Activated CD8-positive, alpha-beta memory T cell treated with anti-CD3 and anti-CD28 coated beads, Interleukin-2, amount 50 U/mL, for 24 hours (primary cell): Measurements from ENCODE around the gene TOPAZ1.
A peak's percentile ranks its signal among the peaks of the same experiment; 100 is the strongest.

Source experiments
- DNase-seq: peaks from one replicate; pipeline ENCODE4 v3.0.0-alpha.2; 2020; ENCODE audit errors: extremely low read depth

The TOPAZ1 gene

DNA sequence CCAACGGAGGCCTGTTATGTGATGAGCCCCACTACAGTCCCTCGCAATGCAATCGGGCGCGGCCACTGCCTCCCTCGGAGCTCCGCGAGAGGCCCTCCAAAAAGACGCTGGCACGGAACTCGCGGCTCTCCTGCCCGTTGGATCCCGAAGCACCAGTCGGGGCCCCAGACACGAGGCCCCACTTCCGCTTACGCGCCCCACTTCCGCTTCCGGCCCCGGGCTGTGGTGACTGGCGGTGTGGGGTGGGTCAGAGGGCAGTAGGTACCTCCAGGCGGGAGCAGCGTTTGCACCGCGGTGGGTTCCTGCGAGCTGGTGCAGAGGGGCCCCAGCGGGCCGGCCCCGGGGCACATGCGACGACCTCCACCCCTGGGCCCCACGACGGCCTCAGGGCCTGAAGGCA lies at the start of gene TOPAZ1:
TOPAZ1 (plus strand) TSS at position 181 of the 400 bp plus-strand sequence; CDS start at position 349, 168 bp downstream.
- DNase-seq, result no peak

DNA sequence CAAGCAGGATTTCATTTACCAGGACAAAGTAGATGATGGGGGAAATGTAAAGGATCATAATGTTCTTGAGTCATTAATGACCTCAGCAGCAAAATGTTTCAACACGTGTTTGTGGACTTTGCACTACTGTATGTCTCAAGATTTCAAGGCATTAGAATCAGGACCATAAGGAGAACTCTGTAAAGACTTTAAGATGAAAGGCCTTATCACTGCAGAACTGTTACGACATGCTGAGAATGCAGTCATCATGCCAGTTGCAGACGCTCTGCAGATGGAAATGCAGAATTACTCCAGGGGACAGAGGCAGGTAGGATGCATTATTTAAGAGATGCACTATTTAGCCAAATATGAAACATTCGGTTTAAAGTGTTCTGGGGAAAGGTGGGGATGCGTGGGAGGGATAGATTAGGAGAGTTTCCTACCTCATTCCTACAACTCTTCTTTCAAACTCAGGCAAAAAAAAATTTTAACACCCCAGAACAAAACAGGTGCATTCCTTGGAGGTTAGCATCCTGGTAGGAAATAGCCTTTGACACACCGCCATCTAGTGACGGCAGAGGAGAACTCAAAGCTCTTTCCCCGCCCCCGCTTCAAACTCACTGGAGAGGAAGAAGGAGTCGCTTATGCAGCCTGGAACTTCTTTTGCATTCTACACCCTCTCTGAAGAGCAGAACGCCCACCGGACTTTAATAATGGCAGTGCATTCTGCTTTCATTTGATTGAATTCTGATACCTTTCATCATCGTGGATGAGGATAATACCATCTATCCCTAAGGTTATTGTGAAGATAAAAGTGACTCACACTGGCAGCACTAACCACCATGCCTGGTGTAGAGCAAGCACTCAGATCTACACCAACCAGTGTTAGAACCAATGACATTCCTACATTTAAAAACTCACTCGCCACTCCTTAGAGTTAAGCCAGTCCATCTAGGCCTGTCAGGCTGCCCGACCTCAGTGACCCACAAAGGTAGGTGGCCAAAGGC lies 43.1 kb upstream of the TOPAZ1 start:
- peak; percentile 31 for DNase-seq

DNA sequence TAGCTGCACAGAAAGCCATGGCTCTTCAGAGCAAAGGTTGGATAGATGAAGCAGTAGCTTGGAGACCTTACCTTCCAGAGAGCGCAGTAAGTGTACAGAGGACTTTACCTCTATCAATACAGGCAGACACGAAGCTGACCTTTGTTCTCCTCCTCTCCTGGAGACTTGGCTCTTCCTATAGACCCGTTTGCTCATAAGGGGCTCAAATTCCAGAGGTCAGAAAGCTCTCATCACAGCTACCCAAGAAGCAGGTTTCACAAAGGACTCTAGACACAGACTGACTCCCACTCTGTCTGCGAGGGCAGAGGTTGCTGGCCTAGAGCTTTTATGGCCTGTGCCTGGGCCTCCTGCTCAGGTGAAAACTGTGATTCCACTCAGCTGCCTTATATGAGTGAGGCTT lies 35.4 kb upstream of the TOPAZ1 start:
- DNase-seq, result no peak

DNA sequence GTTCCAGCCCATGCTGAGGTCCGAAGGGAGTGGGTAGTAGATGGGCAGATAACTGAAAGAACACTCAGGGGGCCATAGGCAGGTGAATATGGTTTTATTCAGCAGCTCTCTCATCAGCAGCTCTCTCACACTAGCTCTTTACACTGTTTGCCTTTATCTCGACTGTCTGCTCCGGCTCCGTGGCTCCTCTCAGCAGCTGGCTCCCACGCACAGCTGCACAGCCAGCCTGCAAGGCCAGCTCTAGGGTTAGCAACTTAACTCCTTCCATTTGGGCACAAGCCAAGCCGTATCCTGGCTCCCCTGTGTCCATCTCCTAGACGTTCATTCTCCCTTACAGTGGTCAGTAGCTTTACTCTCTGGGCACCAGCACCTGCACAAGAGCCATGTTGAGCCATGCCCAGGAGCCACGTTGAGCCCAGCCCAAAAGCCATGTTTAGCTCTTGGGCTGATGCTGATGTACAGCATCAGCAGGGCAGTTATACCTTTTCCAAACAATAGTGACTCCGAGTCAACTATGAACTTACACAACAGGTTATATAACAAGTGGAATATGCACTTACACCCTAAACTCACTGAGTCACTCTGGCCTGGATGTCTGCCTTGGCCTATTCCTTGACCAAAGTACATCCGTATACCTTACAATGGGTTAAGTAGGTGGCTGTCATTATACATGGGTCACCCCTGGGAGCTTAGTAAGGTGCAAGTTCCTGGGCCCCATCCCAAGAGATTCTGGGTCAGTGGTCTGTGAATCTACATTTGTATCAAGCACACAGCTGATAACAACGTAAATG lies 34.6 kb upstream of the TOPAZ1 start:
- DNase-seq, result no peak

DNA sequence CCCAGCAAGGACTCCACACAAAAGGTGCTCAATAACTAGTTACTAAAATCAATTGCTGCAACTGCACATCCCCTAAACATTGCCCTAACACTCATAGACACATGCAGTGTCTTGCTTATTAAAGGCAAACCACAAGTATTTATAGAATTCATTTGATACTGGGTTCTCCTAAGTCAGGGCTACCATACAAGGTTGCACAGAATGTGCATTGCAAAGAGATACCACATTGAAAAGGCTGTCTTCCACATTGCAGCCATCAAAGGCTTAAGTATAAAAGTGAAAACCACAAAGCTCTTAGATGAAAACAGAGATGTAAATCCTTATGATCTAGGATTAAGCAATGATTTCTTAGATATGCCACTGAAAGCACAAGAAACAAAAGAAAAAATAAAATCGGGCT lies 33.6 kb upstream of the TOPAZ1 start:
- no peak for DNase-seq

DNA sequence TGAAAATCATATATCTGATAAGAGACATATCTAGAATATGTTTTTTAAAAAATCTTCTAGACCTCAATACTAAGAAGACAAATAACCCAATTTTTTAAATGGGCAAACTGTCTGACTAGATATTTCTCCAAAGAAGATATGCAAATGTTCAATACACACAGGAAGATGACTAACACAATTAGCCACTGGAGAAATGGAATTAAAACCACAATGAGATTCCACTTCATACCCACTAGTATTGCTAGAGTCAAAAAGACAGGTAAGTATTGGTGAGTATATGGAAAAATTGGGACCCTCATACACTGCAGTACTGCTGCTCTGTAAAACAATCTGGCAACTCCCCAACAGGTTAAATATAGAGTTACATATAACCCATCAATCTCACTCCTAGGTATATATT lies 33.1 kb upstream of the TOPAZ1 start:
- DNase-seq, result no peak

DNA sequence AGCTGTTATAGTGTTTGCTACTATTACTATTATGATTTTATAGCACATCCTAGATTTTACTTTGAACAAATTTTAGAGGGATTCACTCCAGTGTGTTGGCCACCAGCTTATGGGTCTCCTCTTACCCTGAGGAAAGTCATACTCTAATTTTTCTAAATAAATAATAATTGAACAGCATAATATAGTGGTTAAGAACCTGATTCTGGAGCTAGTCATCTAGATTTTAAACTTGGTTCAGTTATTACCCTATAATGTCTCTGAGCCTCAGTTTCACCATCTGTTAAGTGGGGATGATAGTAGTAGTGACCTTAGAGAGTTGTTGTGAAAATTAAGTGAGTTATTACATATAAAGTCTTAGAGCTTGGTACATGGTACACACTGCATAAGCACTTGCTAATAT lies 30.7 kb upstream of the TOPAZ1 start:
- DNase-seq, result no peak

DNA sequence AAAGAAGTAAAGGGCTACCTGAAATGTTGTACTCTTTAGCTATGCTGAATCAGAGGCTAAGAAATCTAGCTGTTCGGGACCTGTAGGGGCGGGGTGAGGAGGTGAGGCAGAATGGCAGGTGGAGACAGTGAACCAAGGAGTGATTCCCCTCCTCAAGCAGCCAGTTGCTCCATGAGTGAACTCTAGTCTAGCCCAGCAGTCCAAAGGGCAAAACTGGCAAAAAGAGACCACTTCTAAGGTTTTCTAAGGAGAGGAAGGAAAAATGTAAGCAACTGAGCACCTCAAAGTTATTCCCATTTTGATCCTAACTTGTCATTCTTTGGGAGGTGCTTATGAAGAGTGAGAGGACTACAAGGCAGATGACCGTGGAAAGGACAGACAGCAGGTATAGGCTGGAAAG lies 19.3 kb upstream of the TOPAZ1 start:
- no peak for DNase-seq

DNA sequence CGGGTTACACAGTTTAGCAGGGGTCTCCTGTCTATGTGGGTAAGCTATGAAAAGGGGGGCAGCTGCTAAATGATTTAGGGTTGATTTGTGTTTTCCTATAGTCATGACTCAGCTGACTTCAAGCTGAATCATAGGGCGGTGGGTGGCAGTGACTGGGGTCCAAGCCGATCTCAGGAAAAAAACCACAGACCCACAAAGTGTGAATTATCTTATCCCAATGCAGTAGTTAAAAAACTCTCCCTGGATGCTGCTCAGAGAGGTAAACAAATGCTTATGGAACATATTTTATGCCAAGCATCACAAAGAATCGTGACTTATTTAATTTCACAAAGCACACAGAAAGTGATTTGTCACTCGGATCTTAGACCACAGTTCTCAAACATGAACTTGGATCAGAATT lies 18.4 kb upstream of the TOPAZ1 start:
- no peak for DNase-seq

DNA sequence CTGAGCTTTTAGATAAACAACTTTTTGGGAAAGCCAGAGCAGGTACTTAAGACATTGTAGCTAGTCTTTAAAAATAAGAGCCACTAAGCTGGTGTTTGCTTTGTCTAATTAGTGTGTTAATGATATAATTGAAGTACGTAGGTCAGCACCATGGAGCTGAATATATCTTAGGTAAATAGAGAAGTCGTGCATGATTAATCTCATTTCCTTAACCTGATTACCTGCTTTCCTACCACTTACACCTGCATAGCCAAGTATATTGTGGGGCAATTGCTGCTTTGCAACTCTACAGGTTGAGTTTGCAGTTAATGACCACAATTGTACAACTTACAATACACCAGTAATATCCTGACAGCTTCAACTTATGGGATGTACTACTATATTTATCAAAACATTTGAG lies 17.6 kb upstream of the TOPAZ1 start:
- no peak for DNase-seq

DNA sequence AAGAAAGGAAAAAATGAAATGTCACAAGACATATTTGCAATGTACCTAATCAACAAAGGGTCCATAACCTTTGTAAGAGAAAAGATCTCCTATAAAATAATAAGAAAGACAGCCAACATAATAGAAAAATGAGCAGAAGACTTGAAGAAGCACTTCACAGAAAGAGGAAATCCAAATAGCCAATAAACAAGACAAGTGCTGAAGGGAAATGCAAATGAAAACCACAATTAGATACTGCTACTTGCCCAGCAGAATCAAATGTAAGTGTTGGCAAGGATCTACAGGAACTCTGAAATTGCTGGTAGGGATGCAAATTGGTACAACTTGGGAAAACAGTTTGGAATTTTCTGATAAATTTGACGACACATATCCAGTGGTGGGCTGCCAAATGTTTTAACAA lies 15.1 kb upstream of the TOPAZ1 start:
- no peak for DNase-seq

DNA sequence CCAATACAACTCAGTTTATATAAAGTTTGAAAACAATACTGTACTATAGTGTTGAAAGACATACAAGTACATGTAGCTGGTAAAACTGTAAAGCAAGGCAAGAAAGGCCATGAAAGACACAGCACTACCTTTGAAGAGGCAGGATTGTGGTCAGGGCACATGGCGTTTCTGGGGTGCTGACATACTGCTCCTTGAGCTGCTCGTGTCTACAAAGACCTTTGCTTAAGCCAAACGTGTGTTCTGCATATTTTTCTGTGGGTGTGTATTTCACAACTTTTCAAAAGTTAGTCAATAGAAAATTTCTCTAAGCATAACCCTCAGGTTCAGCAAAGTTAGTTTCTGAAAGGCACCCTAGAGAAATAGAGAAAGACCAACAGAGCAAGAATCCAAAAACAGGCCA lies 14.1 kb upstream of the TOPAZ1 start:
- DNase-seq, result no peak

DNA sequence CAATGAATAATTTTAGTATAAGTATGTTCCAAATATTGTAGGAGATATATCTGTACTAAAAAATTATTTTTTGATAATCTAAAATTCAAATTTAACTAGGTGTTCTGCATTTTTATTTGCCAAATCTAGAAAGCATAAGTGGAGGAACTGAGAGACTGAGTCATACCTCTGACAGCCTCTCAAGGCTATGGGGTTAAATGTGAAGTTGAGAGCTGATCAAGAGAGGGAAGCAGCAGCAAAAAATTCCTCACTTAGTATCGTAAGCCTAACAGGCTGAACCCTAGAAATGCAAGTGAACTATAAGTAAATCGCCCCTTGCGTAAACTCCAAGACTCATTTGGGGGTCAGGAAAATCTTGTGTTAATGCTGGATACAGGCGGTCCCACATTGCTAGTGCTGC lies 12.8 kb upstream of the TOPAZ1 start:
- no peak for DNase-seq

DNA sequence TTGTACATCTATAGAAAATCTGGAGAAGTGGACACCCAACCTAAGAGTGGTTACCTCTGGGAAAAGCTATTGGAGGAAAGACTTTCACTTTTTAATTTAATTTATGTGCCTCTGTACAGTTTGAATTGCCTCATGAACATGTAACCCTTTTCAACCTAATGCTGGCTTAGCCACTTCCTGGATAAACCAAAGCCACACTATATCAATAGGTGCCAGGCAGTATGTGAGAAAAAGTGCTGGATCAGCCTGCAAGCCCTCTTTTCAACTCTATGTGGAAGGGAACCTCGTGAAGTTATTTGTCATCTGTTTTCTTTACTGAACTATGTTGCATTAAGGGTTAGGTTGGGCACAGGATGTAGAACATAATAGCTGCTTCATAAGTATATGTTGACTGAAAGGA lies 9.3 kb upstream of the TOPAZ1 start:
- no peak for DNase-seq

DNA sequence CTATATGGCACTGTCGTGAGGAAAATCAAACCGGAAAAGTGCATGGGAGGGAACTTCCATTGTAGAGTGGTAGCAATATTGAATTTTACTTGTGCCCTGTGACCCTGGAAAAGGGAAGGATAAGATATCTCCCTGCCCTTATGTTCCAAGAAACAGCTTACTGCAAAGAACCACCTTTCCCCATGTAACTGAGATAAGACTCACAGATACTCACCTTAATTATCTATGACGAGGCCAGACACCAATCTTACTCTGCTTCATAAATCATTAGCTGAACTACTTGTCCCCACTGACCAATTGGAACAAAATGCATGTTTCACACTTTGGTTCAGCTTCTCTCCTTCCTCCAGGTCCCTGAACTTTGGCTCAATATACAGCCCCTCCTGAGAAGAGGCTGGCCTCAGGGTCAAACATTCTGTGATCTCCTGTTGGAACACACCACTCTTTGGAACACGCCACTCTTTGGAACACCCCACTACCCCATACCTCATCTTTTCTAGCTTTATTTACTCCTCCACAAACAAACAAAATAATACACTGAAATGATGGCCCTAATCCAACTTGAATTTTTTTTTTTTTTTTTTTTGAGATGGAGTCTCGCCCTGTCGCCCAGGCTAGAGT lies 6.9 kb upstream of the TOPAZ1 start:
- DNase-seq, result no peak

DNA sequence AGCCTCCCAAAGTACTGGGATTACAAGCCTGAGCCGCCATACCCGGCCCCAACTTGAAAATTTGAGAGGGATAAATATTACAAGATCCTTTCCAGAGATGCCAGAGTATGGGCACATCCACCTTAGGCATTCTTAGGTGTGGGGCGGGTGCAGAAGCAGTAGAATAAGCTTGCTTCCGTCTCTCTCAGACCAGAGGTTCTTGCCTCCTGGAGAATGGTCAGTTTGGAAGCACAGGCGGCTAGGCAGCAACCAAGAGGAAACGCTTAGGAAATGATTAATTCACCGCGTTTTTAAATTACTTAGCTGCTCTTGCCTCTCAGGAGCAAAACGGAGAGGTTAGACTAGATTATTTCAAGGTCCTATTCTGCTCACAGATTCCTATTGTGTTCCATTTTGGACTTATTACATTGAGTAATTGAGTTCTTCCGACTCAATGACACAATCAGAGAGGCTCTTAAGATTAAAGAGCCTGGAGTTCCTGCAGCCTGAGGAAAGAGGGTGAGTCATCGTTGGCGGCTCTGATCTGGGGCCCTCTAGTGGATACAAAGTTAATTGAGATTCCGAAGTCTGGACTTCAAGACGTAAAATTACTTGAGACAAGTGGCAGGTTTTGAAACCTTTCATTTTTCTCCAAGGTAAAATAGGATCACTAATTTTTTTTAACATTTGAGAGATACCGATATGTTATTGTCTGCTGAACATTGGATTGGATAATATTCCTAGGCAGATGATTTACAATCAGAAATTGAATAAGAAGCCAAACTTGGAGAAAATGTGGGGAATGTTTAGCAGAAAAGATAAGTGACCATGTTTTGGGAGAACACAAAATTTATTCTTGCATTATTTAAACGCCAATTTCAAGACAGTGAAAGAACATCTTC lies 5.8 kb upstream of the TOPAZ1 start:
- peak; percentile 1 for DNase-seq

DNA sequence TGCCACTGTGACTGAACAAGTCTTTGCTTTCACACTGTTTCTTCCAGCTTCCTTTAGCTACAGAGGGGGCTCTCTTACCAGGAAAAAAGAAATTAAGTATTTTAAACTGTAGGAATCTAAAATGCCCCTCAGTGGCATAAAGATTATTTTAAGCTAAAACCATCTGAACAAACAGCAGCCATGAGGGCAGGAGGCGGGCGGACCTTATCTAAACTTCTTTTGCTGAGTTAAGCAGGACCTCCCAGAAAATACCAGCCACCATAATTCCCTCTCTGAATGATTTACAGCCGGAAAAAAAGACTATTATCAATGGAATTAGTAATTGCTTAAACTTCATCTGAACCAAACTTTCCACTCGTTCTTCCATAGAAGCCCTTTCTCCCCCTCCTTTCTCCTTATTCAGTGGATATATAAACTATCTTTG lies 5.2 kb upstream of the TOPAZ1 start:
- no peak for DNase-seq

DNA sequence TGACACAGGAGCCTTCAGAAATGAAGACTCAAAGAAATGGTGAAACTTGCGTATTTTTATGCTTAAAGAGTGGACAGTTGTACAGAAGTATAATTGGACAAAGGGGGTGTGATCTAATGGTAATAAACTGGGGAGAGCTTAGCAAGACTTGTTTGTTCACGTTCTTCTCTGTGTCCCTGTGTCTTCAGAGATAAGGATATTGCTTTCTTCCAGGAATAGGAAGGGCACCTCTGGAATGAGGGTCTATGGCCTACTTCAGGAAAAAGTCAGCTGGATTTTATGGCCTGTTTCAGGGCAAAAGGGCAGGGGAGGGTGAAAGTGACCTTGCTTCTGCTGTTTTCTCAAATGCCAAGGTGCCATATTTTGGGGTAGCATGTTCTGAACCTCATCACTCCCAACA lies 4.5 kb upstream of the TOPAZ1 start:
- no peak for DNase-seq

DNA sequence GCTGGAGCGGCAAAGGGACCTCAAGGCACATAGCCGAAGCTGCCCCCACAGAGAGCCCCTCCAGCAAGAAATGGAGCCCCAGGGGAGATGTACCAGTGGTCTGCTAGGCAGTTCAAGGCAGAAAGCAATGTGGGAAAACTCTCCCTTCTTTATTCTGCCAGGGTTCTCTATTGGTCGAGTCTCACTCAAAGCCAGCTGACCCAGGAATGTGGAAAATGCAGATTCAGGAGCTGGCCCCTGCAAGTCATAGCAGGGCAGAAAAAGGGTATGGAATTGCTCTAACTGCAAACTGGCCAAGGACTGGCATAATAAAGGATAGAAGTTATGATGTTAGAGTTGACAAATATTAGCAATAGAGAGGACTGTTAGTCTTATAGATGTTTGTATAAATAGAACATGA lies 4.0 kb upstream of the TOPAZ1 start:
- DNase-seq, result no peak

DNA sequence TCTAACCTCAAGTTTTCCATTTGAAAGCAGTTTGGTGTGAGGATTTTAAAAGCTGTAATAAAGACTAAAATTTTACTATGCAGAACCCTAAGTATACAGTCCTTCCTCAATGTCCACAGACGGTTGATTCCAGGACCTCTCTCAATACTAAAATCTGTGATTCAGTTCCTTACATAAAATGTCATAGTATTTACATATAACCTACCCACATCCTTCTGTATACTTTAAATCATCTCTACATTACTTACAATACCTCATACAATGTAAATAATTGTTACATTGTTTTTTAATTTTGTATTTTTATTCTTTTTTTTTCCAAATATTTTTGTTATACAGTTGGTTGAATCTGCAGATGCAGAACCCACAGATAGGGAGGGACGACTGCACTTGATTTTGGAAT lies 2.8 kb upstream of the TOPAZ1 start:
- DNase-seq, result no peak

DNA sequence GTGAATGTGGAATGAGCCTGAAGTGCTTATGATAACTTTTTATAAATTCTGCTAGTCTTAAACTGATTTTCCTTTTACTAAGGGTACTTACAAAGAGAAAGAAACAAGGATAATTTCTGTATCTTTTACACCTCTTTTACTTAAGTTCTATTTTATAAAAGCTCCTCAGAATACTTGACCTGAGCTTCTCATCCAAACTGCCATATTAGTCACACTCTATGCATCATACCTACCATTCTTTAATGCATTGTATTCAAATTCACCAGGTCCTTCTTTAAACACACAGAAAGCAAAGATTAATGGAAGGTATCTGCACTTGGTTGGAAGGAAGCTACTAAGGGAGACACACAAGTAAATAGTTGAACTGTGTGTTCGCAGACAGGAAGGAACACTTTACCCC lies 1.6 kb upstream of the TOPAZ1 start:
- DNase-seq, result no peak
